ENCODE measurements around the gene CNTRL.

The CNTRL gene

DNA sequence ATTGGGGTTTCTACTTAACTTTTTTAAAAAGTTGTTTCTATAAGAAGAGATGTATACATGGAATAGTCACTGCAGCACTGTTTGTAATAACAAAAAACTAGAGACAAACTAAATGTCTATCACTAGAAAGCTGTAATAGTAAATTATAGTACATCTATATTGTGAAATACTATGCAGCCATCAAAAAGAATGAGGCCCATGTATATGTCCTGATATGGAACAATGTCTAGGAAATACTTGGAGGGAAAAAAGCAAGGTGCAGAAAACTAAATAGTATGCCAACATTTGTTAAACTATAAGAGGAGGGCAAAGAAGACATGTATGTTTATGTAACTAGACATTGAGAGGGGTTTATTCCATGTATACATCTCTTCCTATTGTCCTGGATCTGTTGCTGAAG, 129.9 kb downstream of the CNTRL start:
- DNase-seq, result no peak

DNA sequence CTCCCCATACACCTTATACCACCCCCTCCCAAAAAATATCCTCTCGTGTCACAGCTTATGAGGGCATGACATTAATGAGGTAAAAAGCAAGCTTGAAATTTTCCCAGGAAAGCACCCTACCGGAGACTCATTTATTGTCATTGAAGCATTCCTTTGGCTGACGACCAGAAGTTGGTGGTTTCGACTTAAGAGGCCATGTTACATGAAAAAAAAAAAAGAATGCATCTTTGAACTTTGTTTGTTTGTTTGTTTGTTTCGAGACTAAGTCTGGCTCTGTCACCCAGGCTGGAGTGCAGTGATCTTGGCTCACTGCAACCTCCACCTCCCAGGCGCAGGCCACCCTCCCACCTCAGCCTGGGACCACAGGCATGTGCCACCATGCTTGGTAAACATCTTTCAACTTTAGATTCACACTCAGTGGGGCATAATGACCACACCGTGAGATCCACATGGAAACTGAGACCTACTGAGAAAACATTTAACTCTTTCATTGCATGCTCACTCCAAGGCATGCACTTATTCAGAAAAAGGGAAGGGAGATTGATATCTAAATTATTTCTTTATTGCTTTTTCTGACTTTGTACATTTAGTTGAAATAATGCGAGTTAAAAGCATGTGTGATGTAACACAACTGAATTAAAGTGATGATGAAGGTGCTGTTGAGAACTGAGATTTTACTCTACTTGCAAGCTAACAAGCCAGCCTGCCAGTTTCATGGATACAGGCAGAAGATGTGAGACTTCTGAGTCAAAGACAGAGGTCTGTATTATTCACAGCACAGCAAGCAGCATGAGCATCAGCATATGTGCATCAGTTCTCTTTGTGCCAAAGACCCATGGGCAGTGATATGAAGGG, 132.0 kb downstream of the CNTRL start:
- DNase-seq, result no peak

DNA sequence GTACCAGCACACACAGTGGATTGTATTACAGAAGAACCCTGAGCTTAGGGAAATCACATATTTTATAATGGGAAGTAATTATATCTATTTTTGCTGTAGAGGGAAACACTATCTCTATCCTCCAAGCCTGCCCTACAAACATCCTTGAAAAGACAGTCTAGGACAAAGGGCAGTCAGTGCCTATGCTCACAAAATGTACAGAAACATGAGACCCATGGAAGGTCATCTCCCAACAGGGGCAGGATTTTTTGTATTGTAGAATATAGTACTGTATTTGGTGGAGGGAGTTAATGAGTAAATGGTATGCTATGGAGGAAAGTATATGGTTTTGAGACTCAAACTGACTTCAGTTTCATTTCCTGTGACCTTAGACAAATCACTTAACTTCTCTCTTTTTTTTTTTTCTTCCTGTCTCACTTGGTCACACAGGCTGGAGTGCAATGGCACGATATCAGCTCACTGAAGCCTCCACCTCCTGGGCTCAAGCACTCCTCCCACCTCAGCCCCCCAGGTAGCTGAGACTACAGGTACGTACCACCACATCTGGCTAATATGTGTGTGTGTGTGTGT, 132.7 kb downstream of the CNTRL start:
- DNase-seq, result no peak

GRCh38 chr9:121210536-121210935, 135.8 kb downstream of the CNTRL start:
- DNase-seq, result no peak

DNA sequence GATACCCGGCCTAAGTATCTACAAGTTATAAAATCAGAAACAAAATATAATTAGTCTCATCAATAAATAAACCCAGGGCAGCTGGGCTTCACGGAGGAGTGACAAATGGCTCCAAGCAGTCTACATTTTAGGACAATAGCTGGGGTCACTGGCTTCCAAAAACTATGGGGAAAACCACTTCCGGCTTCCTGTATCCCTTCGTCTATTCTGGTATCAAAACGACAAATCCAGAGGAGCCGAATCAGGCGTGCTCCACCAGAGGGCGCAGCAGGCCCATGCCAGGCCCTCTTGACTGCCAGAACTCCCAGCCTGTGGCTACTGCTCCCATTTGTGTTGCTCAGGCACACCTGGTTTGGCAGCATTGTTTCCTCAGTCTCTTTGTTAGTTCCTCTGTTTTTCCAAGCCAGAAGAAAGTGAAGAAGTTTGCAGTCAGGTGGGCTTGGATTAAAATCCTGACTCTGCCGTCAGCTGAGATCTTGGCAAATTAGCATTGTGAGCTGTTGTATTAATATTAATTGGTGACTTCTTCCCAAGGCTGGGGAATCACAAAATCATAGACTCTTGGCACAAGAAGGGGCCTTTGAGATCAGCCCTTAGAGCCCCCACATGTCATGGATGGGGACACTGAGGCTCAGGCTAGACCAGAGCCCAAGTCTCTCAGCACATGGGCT, 138.5 kb downstream of the CNTRL start:
- peak; percentile 38 for DNase-seq

DNA sequence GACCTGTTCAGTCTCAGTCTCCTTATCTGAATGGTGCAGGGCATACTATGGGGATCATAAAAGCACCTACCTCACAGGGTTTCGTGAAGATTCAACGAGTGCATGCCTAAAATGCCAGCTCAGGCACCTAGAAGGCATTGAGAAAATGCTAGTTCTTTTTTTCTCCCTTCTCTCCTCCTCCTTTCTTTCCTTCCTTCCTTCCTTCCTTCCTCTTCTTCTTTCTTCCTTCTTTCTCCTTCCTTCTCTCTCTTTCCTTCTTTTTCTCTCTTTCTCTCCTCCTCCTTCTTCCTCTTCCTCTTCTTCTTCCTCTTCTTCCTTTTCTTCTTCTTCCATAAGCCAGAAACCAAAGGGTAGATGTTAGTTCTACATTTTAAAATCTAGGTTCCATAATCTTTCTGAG, 139.2 kb downstream of the CNTRL start:
- DNase-seq, result no peak

DNA sequence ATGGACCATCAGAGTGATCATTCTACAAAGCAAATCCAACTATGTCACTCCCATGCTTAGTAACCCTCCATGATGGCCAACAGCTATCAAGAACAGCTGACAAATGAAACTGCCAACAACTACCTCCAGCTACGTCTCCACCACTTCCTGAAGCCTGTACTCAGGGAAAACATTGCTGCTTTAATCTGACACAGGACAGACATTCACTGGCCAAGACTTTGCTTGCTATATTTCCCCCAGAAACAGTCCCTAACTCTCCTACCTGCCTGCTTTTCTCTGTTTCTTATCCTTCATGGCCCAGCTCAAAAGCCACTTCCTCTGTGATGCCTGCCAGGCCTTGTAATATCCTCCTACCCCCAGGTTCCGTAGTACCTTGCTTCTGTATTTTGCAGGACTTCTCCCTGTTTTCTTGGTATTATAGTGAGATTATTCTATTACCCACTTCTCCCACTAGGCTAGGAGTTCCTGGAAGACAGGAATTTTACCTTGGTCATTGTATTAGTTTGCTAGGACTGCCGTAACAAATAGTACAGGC, 141.6 kb downstream of the CNTRL start:
- no peak for DNase-seq

GRCh38 chr9:121217609-121218292, 143.0 kb downstream of the CNTRL start:
- DNase-seq, result no peak

DNA sequence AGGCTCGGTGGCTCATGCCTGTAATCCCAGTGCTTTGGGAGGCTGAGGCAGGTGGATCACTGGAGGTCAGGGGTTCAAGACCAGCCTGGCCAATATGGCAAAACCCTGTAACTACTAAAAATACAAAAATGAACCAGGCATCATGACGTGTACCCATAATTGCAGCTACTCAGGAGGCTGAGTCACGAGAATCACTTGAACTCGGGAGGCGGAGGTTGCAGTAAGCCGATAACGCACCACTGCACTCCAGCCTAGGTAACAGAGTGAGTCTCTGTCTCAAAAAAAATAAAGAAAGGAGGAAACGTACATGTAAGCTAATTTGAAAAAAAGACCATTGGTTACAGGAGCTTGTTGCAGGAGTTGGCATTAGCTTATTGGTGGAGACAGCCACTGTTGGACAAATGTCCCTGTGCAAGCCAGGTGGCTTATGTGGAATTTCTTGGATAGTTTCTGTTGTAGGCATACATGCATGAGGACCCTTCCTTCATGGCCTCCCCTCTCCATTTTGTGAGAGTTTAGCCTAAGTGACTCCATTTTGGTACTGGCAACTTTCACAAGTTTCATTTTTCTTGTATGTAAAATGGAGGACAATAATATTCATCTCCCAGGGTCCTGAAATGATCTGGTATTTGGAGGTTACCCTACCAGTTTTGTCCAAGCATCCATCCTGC, 143.7 kb downstream of the CNTRL start:
- DNase-seq, result no peak

DNA sequence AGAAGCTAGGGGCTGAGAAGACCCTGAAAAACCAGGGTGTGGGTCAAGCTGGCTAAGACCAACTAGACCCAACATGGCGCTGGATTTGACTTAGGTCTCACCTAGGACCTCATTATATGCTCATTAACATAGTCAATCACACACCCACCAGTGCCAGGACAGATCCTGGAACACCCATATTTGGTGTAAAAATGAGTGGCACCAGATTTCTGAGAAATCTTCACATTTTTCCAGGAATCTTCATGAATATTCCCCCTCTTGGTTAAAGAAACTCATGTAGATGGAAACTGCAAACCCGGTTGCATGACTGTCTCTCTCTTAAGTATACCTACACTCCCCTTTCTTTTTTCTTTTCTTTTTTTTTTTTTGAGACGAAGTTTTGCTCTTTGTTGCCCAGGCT, 144.8 kb downstream of the CNTRL start:
- DNase-seq, result no peak

- no peak for DNase-seq
These were observed 146.4 kb downstream of the CNTRL start for GRCh38 chr9:121220996-121221663.

GRCh38 chr9:121221664-121222055, 146.9 kb downstream of the CNTRL start:
- DNase-seq, result no peak

DNA sequence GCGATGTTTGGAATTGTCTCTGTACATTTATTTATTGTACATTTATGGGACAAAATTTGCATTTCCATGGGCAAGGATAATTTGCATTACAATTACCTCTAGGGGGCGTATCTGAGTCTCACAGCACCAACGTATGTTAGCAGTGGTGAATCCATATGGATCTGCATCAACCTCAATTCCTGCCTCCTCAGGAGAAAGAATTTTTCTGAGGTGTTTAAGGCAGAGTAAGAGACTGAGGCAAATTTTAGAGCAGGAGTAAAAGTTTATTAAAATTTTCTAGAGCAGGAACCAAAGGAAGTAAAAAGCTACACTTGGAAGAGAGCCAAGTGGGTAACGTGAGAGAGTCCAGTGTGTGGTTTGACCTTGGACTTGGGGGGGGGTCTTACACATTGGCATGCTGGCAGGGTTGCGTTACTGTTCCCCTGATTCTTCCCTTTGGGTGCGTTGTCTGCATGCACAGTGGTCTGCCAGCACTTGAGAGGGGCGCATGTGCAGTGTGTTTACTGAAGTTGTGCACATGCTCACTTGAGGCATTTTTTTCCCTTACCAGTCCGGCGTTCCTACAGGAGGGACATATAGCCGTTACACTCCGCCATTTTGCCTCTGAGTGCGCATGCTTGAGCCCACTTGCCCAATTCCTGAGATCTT, 147.9 kb downstream of the CNTRL start:
- no peak for DNase-seq

GRCh38 chr9:121225240-121225639, 150.5 kb downstream of the CNTRL start:
- DNase-seq, result no peak

- no peak for DNase-seq
These were observed 151.4 kb downstream of the CNTRL start for GRCh38 chr9:121226175-121226574.
